Transverse colon (tissue), 3 donors: ENCODE results near the gene SRPK2.

Experiments
- POLR2A ChIP-seq: fragments of 450-650 bp; IDR thresholded peaks from one replicate; pipeline ENCODE4 v1.6.1; 2016; ENCODE audit warnings: antibody characterized with exemption, mild to moderate bottlenecking, moderate library complexity
- TF ChIP-seq, protein P1 (sequence below), 5 experiments: fragments of 200-600 bp in 3 of 5; fragments of 450-650 bp in 2 of 5; sonication (generic) in 3 of 5; IDR thresholded peaks; 1 replicate in 2 of 5; 2 replicates in 3 of 5; pipeline ENCODE4 v1.5.1; 2016 to 2017; ENCODE audit warnings: antibody characterized with exemption in 5 of 5, inconsistent platforms in 3 of 5, mild to moderate bottlenecking in 2 of 5, moderate library complexity in 1 of 5

DNA sequence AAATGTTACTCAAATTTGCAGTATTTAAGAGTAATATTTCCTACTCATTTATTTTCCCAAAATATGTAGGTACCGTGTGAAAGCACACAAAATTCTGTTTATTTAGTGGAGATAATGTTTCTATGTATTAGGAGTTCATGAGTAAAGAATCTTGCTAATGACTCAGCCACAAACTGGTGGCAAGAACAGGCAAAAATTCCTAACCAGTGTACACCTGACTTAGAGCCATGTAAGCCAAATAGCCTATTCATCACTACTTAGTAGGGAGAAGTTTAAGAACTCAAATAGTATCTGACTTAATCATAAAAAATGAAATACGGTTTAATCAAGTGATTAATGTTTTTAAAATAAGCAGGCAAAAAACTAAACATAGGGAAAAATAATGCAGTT lies 169.0 kb downstream of the SRPK2 start:
- no peak for TF ChIP-seq POLR2A
- TF ChIP-seq, protein P1, sequence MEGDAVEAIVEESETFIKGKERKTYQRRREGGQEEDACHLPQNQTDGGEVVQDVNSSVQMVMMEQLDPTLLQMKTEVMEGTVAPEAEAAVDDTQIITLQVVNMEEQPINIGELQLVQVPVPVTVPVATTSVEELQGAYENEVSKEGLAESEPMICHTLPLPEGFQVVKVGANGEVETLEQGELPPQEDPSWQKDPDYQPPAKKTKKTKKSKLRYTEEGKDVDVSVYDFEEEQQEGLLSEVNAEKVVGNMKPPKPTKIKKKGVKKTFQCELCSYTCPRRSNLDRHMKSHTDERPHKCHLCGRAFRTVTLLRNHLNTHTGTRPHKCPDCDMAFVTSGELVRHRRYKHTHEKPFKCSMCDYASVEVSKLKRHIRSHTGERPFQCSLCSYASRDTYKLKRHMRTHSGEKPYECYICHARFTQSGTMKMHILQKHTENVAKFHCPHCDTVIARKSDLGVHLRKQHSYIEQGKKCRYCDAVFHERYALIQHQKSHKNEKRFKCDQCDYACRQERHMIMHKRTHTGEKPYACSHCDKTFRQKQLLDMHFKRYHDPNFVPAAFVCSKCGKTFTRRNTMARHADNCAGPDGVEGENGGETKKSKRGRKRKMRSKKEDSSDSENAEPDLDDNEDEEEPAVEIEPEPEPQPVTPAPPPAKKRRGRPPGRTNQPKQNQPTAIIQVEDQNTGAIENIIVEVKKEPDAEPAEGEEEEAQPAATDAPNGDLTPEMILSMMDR (IDR thresholded peaks at IDR 0.05), result no peak
